Transverse colon (tissue), 4 donors: ENCODE results near the gene ABCC2.

ENCODE experiments used
- CTCF ChIP-seq, 5 experiments: fragments of 200-600 bp in 3 of 5; fragments of 450-650 bp in 2 of 5; sonication (generic) in 3 of 5; IDR thresholded peaks; 1 replicate in 2 of 5; 2 replicates in 3 of 5; pipeline ENCODE4 v1.5.1; 2016 to 2017; ENCODE audit warnings: antibody characterized with exemption in 5 of 5, inconsistent platforms in 3 of 5, mild to moderate bottlenecking in 2 of 5, moderate library complexity in 1 of 5
- POLR2A ChIP-seq: fragments of 450-650 bp; IDR thresholded peaks from one replicate; pipeline ENCODE4 v1.6.1; 2016; ENCODE audit warnings: antibody characterized with exemption, mild to moderate bottlenecking, moderate library complexity
- POLR2AphosphoS5 ChIP-seq, 3 donors: sonication (generic); formaldehyde crosslinking; IDR thresholded peaks; one replicate each; pipeline ENCODE4 v1.6.1; 2016; ENCODE audit warnings: antibody characterized with exemption in 3 of 3

DNA sequence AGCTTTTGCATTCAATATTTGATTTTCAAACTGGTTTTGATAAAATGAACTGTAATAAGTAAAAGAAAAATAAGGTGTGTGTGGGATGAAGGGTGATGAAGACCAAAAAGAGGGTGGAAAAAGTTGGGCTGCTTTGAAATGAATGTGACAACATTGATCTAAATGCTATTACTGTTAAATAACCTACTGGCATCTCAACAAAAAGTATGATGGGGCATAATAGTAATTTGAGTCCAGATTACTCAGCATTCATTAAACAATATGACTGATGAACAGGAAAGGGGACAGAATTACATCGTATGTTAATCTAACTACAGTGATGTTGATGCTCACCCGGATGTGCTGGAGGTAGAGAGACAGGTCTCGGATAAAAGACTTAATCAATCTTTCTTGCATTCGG is 112.2 kb downstream of the ABCC2 start:
- no peak for TF ChIP-seq CTCF (IDR thresholded peaks at IDR 0.05)
- TF ChIP-seq POLR2A = no peak
- no peak for TF ChIP-seq POLR2AphosphoS5 (IDR thresholded peaks at IDR 0.05)
